Middle frontal gyrus (tissue), 1 donor: ENCODE results near the gene VCL.
"Not testable (repeated sequence)": the region's sequence is repeated elsewhere in the genome, so short reads cannot be mapped to it uniquely, and the experiment has no call there.

Experiments
- DNase-seq: peaks from one replicate; pipeline ENCODE4 v3.0.0-alpha.2; 2015; ENCODE audit warnings: low spot score; ENCODE audit errors: extremely low spot score

Gene VCL

DNA sequence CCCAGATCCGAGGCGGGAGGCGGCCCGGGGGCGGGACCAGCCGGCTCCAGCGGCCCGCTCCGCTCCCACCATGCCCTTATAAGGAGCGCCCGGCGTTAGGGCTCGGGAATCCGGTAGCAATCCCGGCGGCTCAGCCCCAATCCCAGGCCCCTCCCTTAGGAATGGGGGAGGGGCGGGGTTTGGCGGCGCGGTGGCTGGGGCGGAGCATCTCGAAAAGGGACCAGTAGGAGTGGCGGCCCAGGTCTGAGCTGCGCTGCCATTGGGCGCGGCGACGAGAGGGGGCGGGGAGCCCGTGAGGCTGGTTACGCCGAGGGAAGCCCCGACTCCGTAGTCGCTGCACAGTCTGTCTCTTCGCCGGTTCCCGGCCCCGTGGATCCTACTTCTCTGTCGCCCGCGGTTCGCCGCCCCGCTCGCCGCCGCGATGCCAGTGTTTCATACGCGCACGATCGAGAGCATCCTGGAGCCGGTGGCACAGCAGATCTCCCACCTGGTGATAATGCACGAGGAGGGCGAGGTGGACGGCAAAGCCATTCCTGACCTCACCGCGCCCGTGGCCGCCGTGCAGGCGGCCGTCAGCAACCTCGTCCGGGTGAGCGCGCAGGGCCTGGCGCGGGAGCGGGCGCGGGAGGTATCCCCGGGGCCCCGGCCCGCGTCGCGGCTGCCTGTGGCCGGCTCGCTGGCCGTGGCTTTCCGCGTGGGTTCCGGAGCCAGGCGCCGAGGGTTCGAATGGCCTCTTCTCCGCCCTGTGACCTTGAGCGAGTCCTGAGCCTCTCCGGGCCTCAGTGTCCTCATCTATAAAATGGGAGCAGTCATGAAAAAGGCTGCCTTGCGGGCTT is at the start of gene VCL:
Gene VCL, plus strand, starts transcription at position 330 of the 836 bp plus-strand sequence. Its CDS starts 92 bp downstream, at position 422.
- DNase-seq = peak; percentile 90

DNA sequence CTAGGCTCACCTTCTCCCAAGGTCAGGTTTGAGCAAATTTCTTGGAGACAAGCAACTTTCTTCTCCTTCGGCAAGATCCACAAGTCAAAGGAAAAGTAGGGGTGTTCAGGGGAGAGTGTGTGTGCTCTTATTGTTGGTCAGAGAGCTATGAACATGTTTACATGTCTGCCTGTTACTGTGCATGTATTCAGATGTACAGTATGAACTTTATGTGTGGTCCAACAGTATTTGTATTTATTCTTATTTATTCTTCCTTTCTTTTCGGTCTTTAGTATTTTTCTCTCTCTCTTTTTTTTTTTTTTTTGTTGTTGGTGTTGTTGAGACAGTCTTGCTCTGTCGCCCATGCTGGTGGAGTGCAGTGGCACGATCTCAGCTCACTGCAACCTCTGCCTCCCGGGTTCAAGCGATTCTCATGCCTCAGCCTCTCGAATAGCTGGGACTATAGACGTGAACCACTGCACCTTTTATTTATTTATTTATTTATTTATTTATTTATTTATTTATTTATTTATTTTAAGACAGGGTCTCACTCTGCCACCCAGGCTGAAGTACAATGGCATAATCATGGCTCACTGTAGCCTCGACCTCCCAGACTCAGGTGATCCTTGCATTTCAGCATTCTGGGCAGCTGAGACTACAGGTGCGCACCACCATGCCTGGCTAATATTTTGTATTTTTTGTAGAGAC is 48.8 kb upstream of the VCL start:
- DNase-seq = no peak

DNA sequence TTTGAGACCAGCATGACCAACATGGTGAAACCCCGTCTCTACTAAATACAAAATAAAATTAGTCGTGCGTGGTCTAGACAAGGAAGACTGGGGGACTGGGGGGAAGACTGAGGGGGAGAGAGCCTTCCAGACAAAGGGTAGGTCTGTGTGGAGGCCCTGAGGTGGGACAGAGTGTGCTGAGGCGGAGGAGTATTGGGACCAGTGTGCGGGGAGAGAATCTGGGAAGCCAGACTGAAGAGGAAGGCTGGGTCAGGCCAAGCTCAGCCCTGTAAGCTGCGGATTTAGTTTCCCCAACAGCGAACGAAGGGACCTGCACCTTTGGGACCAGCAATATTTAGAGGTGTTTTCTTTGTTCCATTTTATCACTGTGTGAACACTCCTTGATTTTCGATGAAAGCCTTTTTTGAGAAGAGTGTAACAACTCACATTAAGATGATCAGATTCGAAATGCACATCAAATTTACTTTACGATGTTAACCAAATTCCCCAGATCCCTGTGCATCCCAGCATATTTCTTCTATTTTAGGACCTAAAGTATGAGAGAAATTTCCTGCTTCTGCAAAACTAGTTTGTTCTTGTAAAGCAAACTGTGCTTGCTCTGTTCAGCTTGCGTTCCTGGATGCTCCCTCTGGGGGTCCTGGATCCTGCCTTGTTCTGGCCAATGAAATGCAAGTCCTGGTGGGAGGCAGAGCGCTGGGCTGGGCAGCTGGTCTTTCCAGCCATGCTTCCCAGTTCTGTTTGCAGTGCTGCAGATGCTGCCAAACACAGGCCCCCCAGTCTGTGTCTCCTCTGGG is 47.6 kb upstream of the VCL start:
- DNase-seq = no peak

DNA sequence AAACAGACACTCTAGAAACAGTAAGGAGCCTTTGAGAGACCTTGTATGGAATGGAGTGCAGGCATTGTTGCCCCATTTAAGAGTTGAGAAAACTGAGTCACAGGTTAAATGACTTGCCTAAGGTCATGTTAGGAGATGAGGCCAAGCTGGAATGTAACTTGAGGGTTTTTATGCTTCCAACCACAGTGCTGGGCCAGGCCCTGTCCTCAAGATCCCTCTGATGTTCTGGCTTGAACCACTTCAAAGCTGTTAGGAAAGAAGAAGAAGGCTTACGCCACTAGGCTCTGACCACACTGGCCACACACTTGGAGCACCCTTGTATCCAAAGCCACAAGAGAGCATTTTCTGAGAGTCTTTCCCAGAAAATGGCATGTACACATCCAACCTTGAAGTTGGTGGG is 44.3 kb upstream of the VCL start:
- no peak for DNase-seq

DNA sequence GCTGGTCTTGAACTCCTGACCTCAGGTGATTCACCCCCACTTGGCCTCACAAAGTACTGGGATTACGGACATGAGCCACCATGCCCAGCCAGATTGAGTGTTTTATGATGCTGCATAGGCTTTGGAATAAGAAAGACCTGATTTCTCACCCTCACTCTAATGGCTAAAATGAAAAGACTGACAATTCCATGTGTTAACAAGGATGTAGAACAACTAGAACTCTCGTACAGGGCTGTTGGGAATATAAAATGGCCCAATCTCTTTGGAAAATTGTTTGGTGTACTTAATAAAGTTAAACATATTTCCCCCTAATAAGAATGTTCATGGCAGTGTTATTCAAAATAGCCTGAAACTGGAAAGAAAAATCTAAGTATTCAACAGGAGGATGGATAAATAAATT is 43.2 kb upstream of the VCL start:
- DNase-seq = no peak

DNA sequence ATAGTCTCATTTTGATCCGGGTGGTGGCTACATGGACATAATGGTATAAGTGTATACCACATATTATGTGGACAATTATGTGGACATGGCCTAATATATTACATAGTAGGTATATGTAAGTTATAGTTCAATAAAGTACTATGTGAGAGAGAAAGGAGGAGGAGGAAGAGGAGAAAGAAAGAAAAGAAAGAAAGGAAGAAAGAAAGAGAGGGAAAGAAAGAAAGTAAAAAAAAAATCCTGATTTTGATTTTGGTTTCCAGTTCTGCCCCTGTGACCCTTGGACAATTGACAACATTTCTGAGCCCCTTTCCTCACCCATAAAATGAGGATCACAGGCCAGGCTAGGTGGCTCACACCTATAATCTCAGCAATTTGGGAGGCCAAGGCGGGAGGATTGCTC is 42.2 kb upstream of the VCL start:
- DNase-seq = no peak

DNA sequence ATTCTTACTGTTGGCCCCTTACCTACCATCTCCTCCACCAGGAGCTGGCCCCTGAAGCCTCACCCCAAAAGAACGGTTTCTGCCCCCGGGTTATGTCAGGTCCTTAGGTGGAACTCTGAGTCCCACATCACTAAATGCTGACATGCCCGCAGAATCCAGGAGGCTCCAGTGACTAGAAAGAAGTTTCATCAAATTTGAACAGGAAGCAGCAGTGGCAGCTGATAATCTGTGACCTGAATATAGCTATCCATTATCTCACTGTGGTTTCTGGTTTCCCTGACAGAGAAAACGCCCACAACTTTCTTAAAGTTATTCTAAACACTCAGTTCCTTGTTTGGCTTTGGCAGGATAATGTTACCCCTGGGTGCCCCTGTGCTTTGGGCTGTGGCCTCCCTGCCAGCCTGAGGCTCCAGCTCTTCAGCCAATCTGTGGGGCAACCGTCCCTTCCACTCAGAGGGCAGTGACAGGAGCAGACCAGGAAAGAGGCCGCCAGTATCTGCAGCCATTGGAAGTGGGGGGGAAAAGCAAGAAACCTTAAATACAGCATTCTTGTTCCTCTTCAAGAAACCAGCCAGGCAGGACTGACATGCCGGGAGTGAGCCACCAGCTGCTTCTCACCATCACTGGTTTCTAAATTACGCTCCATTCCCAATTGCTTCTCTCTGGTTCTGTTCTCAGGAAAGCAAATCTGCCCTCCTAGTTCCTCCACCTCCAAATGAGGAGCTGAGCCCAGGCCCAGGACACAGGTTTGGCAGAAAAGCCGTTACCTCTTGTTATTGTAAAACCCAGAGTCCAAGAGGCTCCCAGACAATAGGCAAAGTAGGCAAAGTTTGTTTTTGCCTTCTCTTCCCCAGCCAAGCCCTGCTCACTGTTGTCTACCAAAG is 41.2 kb upstream of the VCL start:
- no peak for DNase-seq

DNA sequence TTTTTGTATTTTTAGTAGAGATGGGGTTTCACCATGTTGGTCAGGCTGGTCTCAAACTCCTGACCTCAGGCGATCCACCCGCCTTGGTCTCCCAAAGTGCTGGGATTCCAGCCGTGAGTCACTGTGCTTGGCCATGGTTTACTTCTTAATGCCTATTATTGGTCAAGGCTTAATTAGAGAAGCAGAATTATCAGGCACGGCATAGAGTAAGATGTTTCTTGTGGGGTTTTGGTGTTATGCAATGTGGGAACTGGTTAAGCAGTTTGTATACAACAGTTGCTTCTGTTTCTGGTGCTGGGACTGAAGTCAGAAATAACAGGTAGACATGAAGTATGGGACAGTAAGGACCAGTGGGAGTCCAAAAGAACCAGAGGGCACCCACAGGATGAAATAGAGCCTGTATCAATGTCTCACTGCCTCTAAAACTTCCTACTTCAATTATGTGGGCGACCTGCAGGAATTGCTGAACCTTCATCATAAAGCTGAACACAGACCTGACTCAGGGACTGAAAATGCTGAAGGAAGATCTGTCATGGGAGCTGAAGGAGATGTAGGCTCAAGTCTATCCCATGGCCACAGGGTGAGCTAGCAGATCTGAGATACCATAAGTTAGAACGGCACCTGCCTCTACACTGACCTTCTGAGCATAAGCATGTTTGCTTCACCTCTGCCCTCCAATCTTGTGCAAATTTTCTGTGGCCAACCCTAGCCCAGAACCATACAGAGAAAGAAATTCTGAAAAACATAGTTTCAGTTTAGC is 38.3 kb upstream of the VCL start:
- no peak for DNase-seq

DNA sequence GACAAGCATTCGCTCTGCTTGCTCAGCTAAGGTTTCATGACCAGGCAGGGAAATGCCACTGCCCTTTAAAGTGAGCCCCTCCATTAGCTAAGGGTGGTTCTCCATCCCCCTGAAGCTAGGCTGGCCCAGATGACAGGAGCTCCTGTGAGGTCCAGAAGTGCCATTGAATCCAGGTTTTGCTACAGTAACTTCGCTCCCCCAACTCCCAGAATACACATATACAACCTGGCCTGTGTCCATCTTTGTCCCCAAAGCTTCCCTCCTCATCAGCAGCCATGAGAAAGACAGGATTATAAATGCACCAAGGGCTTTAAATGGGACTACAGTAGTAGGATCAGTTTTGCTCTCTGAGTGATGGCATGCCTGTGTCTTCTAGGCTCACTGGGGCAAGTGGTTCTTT is 35.5 kb upstream of the VCL start:
- no peak for DNase-seq

DNA sequence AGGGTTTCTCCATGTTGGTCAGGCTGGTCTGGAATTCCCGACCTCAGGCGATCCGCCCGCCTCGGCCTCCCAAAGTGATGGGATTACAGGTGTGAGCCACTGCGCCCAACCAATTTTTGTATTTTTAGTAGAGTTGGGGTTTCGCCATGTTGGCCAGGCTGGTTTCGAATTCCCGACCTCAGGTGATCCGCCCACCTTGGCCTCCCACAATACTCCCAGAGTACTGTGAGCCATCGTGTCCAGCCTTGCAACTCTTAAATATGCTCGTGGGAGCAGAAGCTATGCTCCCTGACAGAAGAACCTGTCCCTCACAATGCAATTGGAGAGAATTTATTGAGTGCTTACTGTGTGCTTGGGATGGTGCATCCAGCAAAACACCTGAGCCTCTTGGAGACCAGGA is 34.4 kb upstream of the VCL start:
- DNase-seq = not testable (repeated sequence)

DNA sequence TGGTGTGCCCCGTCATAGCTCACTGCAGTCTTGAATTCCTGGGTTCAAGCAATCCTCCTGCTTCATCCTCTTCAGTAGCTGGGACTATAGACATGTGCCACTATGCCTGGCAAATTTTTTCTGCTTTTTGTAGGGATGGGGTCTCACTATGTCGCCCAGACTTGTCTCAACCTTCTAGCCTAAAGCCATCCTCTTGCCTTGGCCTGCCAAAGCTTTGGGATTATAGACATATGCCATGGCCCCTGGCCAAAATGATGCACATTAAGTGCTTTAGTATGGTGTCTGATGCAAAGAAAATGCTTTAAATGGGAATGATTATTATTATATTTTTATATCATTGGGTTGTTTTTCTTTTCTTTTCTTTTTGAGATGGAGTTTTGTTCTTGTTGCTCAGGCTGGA is 33.2 kb upstream of the VCL start:
- no peak for DNase-seq

DNA sequence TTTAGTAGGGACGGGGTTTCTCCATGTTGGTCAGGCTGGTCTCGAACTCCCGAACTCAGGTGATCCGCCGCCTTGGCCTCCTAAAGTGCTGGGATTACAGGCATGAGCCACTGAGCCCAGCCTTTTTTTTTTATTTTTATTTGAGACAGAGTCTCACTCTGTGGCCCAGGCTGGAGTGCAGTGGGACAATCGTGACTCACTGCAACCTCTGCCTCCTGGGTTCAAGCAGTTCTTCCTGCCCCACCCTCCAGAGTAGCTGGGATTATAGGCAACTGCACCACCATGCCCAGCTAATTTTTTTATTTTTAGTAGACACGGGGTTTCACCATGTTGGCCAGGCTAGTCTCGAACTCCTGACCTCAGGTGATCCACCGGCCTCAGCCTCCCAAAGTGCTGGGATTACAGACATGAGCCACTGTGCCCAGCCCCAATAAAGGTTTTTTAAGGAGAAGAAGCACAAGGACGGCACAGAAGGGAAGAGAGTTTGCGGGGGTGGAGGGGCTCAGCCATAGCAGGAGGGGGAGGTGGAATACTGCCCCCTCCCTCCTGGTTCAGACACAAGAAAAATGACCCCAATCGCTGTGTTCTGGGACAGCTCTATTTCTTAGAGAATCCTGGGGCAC is 32.5 kb upstream of the VCL start:
- DNase-seq = not testable (repeated sequence)

DNA sequence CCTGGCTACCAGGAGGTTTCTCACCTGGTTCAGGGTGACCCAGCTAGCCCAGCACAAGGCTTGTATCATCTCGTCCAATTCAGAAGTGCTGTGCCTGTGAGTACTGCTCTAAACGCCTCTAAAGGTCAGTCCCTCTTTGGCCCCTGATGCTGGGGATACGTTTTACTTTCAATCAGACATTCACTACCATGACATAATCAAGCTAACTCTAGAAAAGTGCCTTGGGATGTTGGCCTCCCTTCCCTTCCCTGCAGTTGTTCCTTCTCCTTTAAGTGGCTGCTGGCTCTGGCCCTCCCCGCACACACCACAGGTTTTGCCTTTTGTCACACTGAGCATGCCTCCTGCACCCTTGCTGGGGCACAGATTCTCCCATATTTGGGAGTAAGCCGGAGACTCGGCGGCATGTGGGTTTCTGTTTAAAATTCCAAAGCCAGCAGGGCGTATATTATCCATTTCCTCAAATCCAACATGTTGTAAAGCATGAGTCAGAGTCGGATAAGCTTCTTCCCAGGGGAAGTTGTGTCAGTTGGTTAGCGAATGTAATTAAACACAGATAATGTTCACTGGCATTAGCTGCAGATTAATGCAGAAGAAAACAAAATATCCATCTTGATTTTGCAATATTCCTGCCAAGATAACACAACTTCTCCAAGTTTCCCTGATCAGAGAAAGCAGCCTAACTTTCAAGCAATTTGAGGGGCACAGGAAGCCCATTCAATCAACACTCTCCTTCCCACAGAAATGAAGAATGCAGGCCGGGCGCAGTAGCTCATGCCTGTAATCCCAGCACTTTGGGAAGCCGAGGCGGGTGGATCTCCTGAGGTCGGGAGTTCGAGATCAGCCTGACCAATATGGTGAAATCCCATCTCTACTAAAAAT is 31.8 kb upstream of the VCL start:
- no peak for DNase-seq

DNA sequence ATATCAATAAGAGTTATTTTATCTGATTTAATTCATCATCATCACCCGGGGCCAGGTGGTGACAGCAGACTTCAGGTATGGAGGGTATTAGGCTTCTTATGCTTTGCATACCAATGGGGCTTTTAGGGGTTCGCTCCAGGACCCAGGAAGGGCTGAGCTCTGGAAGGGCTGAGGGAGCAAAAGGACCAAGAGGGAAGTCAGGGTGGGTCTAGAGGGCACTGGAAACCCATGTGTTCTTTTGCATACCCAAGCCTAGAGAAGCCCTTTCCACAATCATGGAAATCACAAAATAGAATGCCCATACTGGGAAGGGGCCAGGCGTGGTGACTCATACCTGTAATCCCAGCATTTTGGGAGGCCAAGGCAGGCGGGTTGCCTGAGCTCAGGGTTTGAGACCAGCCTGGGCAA is 30.9 kb upstream of the VCL start:
- DNase-seq = no peak

DNA sequence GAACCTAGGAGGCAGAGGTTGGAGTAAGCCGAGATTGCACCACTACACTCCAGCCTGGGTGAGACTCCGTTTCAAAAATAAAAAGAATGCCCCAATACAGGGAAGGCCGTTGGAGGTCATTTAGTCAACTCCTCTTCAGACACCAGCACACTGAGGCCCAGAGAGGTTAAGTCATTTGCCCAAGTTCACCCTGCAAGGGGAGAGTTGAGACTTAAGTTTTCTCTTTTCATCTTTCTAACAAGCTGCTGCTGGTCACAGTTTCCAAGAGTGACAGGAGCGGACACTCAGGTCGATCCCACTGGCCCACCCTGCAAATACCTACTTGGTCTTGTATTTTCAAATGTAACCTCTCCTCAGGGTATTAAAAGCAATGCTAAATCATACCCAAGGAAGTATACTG is 30.4 kb upstream of the VCL start:
- no peak for DNase-seq

DNA sequence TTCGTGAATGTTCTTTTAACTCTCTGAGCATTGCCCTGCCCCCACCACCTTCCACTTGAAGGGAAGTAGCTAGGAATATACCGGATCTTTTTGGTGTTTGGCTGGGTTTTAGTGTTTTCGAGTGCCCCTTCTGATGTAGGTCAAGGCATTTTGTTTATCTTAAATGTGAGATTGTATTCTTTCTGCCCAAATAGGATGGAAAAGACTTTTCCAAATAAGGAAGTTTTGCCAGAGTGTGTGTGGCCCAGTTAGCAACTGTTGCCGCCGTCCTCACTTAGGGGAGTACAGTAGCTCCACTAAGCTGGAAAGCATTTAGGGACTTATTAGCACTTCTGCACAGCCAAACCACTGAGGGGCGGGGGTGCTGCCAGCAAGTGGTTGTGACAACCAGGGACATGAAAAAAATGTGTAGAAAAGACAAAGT is 29.8 kb upstream of the VCL start:
- no peak for DNase-seq

DNA sequence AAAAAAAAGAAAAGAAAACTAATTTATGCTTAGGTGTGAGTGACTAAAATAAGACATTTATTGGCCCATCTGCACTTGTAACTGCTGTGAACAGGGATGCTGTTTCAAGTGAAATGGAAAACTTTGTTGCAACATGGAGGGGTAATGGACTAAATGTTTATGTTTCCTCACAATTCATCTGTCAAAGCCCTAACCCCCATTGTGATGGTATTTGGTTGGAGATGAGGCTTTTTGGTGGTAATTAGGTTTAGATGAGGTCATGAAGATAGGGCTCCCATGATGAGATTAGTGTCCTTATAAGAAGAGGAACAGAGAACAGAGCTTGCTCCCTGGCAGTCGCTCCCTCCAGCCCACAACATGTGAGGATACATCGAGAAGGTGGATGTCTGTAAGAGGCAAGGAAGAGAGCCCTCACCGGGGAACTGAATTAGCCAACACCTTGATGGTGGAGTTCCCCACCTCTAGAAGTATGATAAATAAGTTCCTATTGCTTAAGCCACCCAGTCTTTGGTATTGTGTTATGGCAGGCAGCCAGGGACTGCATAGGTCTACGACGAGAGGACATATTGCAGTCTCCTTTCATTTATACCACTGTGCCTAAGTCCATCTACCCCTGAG is 28.6 kb upstream of the VCL start:
- DNase-seq = no peak

DNA sequence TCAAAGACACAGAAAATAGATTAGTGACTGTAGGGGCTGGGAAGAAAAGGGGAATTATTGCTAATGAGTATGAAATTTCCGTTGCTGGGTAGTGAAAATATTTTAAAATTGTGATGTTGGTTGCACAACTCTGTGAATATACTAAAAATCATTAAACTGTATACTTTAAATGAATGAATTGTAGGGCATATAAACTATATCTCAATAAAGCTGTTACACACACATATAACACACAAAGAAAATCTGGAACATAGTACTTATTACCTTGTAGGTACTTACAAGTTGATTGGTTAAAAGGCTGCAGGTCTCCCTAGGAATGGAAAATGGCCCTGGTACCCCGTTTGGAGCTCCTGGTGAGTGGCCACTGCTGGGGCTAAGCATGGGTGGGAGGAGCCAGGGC is 27.1 kb upstream of the VCL start:
- DNase-seq = no peak
